Measurements from ENCODE around the gene CATSPER3.

Gene CATSPER3

DNA sequence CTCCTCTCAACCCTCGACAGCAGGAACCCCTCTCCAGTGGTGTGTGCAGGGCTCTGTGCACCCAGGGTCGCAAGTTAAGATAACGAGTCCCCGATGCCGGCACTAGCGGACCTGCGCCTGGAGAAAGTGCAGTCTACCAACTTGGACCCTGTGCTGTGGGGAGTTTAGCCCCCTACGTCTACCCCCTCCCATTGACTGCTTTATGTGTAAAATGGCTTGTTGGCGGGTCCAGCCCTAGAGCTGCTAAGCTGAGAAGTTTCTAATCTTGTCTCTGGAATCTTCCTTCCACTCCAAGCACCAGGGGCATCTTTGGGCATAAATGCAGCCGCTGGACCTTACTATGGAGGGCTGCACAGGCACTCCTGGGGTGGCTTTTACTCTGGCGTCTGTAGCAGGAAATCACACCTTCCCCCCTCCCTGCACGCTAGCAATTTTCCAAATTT is 73.5 kb downstream of the CATSPER3 start:
- no peak for DNase-seq (ENCODE audit: low read depth in 2 of 2)

DNA sequence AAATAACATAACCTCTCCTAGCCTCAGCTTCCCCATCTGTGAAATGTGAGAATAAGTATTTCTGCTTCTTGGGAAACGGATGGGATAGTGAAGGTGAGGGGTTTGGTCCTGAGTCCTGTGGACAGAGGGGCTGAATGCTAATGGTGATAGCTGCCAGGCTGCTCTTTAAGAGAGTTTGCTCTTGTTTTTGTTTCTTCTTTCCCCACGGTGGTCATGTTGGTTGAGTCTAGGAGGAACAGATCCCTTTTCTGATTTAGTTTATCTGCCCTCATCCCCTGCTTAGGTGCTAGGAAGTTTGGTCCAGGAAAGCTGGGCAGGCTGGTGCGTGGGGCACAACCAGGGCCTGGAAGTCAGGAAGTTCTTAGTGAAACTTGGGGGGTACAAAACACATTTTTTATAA is 74.0 kb downstream of the CATSPER3 start:
- DNase-seq (ENCODE audit: low read depth in 2 of 2) = no peak

DNA sequence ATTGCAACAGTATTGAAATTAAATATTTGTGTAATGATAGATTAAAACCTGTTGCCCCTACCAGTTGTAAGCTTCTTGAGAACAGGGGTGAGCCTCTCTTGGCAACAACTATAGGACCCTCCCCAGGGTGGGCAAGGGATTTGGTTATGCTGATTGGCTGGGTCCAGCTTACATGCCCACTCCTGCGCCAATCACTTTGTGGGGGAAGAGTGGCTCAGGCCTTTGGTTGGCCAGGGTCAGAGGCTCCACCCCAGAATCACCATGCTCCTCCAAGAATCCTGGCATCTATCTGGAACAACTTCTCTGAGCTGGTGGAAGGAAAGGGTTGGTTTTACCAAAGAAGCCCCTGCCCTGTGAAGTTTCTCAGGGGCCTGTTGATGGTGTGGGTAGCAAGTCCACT is 74.9 kb downstream of the CATSPER3 start:
- DNase-seq (ENCODE audit: low read depth in 2 of 2) = no peak

DNA sequence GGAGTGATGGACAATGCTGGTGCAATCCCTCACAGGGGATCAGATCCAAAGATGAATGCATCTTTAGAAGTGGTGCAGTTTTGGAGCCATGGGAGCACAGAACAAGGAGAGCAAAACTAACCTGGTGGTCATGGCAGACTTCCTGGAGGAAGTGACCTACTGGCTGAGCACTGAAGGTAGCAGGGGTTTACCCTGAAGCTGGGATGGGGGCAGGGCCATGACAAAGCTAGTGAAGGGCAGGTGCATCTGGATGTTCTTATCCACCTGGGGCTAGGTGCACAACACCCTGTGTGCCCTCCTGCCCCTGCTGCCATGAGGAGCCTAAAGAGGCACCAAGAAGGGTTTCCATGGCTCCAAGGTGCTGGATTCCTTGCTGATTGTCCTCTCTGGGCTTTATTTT is 77.8 kb downstream of the CATSPER3 start:
- DNase-seq (ENCODE audit: low read depth in 2 of 2) = no peak

DNA sequence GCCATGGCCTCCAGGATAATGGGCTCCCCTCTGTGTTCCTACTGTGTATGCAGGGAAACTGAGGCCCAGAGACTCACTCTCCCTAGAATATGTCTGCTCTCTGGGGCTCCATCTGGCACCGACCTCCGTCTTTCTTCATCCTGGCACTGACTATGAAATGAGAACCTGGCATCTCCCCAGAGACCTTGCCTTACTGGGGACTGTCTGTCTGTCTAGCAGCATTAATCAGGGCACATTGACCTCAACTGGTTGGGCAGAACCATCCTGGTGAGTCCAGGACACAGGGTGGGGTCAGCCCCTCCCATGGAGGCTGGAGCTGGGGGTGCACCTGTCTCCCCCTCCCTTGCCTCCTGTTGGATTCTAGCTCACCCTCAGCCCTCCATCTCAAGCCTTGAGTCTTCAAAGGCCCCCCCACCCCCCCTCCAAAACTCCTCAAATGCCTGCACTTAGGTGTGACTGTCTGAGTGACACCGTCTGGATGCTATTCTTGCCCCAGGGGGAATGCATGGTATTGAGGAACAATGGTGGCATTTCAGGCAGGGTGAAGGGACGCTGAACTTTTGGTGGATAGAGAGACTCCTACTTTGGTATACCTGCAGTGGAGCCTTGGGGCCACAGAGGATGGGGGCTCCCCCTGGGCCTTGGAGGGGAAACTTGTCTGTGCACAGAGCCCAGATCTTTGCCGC is 79.1 kb downstream of the CATSPER3 start:
- no peak for DNase-seq (ENCODE audit: low read depth in 2 of 2)

DNA sequence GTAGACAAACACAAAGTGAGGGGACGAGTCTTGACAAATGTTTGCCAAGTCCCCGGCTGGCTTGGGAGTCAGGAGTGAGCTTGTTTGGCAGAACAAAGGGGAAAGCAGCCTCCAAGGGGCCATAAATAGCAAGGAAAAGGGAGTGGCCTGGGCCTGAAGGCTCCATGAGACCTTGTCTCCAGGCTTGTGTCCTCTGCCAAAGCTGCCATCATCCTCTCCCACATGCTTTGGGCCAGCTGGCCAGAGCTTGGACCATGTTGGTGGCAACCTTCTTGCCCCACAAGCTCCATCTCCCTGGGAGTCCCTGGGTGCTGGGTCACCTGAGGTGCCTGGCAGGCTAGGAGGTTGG is 79.6 kb downstream of the CATSPER3 start:
- DNase-seq (ENCODE audit: low read depth in 2 of 2) = no peak

DNA sequence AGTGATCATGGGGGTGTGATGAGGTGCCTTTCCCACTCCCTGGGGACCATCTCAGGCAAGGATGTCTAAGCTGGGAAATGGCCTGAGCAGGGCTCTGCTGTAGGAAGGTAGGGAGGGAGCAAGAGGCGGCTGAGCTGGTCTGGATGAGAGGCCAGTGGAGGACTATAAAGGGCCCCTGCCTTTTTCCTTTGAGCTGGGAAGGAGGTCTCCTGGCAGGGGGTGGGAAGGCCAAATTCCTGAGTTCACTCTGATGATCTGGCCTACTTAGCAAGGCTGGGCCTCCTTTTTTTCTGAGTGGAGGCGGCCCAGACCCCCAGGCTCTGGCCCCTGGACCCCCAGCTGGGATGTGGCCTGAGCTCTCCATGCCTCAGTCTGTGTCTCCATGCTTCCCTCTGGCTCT is 80.6 kb downstream of the CATSPER3 start:
- no peak for DNase-seq (ENCODE audit: low read depth in 2 of 2)

DNA sequence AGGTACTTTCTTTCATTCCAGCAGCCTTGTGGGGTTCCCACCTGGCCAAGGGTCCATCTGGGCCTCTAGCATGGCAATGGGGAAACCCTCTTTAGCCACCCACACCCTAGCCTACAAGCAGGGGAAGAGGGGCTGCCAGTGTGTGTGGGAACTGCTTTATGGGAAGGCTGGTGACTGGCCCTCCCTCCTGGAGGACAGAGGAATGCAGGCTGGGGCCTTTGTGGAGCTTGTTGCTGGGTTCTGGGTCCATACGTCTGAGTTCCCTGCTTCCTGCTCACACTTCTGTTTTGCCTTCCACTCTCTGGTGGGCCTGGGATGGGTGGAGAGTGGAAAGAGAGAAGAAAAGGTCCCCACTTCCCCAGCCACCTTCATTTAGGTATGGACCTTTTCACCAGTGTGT is 81.2 kb downstream of the CATSPER3 start:
- no peak for DNase-seq (ENCODE audit: low read depth in 2 of 2)

DNA sequence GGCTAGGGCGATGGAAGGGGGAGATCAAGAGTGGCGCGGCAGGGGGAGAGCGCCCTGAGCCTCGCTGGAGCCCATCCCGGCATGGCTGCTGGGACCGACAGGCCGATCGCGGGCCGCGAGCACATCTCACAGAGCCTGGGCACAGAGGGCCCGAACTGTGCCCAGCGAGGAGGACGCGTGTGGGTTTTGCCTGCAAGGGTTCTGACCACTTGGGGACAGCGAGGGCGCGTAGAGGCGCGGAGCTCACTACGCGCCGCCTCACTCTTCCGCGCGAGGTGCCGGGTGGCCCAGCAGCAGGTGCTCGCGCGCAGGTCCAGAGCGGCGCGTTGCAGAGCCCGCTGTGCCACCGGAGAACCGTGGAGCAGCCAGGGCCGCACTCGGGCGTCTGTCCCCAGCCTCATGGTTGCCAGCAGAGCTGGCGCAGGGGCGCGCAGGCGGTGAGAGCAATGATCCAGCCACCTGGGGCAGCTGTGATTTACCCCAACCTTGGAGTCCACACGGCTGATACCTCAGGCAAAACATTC is 82.6 kb downstream of the CATSPER3 start:
- no peak for DNase-seq (ENCODE audit: low read depth in 2 of 2)

DNA sequence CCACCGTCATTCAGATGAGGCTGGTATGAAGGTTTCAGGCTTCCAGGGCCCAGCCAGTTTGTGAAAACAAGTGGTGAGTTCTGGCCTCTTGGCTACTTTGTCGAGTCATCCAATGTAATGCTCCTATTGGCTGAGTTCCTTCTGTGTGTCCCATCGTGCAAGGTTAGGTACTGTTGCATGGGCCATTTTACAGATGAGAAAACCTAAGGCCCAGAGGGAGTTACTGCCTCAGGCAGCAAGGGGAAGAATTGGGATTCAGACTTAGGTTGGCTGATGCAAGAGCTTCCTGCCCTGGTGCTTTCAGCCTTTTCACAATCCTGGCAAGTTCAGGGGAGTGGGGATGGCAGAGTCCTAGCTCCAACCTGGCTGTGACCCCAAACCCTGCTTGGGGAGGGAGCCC is 83.7 kb downstream of the CATSPER3 start:
- no peak for DNase-seq (ENCODE audit: low read depth in 2 of 2)

DNA sequence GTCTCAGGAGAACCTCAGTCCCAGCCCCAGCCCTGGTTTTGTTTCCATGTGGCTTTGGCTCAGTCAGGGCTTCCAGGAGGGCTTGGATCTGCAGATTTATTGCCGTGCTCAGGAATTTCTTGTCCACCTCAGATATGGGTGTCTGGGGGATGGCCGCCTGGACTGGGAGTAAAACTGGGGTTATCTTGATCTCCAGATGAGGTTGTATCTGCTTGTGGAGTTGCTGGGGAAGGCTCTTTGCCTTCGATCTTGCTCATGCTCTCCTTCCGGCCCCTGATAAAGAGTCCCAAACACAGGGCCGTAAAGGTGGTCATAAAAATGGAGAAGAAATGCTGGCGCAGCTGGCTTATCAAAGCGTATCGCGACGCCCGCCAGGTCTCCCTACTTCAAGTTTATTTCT is 84.2 kb downstream of the CATSPER3 start:
- no peak for DNase-seq (ENCODE audit: low read depth in 2 of 2)

DNA sequence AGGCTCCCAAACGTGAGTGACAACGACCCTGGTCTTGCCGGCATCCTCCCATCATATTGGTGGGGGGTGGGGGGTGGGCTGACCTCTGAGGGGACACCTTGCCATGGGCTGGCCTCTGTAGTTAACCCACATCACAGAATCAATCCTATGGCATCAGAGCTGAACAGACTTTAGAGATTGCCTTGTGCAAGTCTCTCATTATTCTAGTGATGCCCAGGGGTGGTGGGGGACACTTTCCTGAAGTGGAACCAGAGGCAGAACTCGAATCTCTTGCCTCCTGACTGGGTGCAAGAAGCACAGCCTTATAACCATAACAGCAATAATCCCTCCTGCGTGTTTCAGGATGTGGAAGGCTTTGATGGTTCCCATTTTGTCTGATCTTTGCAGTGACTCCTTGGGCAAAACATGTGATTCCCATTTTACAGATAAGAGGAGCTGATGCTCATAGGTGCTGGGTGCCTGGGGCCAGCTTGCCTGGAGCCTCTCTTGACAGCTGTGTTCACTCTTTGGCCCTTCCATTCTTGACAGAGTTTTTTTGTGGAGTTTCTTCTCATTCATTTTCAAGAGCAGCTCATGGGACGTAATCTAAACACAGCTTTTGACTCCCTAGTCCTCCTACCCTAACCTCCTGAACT is 84.9 kb downstream of the CATSPER3 start:
- DNase-seq (ENCODE audit: low read depth in 2 of 2) = no peak

DNA sequence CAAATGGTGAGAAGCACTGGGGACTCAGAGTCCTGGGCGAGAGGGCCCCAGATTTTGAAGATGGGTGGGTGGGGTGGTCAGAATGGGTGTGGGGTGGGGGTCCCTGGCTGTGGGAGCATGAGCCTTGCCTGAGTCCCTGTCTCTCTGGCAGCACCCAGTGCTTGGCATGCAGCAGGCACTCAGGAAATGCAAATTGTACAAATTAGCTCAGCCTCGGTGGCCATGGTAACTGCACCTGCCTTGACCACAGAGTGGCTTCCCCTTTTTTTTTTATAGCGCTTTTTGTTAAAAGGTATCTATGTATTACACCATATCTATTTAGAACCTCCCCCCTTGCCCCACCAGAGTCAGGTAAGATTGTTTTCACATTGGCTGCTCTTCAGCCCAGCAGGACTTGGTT is 85.6 kb downstream of the CATSPER3 start:
- no peak for DNase-seq (ENCODE audit: low read depth in 2 of 2)

DNA sequence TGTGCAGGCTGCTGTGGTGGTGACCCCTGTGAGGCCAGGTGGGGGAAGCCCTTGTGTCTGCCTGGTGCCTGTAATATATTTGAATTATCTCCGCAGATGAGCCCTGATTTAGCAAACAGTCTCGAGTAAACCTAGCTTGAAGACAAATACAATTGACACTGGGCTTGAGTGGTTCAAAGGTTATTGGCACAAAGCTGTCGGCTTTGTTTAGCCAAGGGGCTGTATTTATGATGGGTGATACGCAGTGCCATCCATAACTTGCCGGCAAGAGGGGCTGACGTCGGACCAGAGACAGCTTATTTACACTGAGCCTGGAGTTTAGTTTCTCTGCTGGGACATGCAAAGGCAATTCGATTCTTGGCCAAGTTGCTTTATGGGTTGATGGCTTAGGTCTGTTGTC is 86.3 kb downstream of the CATSPER3 start:
- no peak for DNase-seq (ENCODE audit: low read depth in 2 of 2)

DNA sequence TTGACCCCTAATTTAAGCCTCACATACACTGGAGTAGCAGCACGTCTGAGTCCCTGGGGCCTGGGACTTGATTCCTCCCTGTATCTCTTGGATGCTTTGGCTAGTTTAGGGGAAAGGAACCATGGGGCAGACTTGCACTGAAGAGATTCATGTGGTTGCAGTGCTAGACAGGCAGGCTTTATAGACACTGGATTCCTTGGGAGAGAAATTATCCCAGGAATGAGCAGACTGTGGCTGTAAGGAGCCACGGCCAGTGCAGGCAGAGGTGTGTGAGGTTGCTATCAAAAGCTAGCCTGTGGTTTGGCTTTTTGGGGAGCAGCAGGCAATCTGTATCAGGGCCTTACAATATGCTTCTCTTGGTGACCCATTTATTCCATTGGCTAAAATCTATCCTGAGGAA is 86.8 kb downstream of the CATSPER3 start:
- no peak for DNase-seq (ENCODE audit: low read depth in 2 of 2)

DNA sequence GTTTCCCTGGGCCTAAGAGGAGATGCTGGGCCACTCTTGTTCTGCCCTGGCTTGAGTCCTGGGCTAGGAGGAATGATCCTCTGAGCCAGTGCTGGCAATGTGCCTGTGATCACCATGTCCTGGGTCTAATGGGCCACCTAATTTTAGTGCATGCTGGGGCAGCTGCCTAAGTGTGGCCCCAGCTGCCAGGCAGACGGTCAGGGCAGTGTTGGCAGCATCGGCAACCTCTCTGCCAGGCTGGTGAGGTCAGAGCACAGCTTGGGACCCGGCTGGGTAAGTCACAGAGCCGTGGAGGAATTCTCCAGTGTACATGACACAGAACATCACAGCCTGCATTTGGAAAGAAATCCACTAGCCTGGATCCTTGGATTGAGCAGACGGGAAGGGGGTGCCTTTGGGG is 87.7 kb downstream of the CATSPER3 start:
- DNase-seq (ENCODE audit: low read depth in 2 of 2) = no peak

DNA sequence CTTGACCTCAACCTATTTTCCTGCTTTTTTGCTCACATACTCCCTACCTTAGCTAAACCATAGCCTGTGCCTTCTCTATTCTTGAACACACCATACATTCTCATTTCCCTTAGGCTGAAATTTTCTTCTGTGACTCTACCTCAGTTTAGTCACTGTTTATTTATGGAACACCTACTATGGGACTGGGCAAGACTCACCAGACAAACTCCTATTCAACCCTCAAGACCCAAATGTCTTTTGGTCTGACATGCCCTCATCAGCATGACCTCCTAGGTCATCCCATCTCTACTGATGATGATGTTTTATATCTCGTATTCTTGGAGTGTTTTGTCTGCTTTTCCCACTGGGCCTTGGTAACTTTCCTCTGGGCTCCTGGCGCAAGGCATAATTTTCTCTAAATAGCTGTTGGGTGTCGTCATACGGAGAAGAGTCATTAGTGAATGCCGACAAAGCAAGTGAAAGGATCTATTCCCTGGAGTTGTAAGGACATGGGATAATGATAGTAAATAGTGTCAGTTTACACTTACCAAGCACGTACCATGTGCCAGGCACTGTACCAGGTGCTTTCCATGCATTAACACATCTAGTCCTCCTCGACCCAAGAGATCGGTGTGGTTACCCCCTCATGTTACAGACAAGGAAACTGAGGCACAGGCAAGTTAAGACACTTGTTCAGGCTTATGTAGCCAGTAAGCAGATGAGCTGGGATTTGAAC is 88.8 kb downstream of the CATSPER3 start:
- no peak for DNase-seq (ENCODE audit: low read depth in 2 of 2)

DNA sequence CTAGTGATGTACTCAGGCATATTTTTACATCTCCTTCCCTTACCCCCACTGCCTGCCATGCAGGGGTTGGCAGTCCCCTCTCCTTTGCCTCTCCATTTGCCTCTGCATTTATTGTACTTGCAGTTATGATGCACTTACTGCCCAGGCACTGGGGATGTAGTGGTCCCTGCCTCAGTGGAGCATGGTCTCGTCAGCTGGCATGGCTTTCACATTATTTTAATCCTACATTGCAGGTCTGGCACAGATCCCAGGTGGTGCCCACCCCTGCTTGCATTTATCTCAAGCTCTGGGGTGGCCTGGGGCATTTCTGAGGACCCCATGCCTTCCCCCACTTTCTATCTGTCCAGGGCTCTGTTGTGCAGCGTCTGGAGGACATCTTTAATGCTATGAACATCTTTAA is 89.5 kb downstream of the CATSPER3 start:
- no peak for DNase-seq (ENCODE audit: low read depth in 2 of 2)

DNA sequence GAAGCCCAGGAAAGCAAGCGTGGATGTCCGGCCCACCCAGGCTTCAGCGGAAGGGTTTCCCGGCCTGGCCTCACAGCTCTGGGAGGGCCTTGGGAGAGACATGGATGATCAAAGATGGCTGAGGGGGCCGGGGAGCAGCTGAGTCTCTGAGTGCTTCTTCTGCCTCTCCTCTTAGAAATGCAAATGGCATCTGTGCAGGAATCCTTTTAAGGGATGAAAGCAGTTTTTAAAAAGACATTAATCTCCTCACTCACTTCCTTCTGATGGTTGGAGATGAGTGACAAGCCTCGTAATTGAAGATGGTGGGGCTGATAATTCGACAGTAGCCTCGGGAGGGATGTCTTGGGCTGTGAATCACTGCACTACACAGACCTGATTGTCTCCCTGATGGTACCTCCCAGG is 90.6 kb downstream of the CATSPER3 start:
- no peak for DNase-seq (ENCODE audit: low read depth in 2 of 2)

DNA sequence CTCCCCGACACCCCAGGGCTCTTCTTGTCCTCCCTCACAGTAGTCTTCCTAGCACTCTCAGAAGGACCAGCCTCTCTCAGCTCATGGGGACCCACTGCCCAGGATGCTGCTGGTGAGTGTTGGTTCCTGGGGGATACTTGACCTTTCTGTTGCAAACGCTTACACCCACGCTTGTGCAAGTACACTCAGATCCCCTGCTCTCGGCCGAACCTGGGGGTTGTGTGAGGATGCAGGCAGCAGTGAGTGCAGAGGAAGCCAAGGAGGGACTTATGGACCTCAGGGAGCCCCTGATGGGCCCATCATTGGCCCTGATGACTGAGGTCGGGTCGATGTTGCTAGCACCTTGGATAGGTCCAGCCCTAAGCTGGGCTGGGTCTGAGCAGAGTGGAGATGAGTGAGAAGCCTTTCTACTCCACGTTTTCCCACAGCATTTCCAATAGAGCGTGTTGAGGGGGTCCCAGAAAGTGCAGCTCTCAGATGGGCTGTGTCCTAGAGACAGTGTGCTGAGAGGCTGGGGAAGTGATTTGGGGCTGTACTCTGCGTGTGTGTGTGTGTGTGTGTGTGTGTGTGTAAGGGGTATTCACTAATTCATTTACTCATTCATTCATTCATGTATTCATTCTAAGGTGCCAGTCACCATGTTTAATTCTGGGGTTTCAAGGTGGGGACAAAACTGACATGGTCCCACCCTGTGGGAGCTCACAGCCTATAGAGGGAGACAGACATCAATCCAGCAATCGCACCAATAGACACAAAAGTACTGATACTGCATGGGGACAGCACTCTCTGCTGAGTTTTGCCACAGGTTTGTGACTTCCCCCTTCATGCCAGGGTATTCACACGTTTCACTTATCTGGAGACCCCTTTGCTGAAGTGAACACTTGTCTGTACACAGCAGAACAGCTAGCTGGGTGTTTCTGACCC is 91.6 kb downstream of the CATSPER3 start:
- DNase-seq (ENCODE audit: low read depth in 2 of 2) = no peak

DNA sequence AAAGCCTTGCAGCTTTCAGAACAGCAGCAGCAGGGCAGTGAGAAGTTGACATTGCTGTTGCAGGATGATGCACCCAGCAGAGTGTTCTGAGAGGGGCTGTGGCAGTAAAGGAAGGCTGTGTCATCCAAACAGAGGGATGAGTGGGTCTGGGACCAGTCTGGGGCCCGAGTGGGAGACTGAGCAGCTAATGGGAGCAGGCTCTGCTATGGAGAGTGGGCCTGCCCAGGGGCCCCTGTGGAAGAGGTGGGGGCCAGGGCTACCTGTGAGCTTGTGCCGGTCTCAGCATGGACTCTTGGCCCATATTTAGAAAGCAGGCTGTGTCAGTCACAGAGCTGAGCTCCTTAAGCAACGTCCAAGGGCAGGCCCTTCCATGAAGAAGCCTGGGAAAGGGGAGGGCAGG is 92.3 kb downstream of the CATSPER3 start:
- DNase-seq (ENCODE audit: low read depth in 2 of 2) = no peak

DNA sequence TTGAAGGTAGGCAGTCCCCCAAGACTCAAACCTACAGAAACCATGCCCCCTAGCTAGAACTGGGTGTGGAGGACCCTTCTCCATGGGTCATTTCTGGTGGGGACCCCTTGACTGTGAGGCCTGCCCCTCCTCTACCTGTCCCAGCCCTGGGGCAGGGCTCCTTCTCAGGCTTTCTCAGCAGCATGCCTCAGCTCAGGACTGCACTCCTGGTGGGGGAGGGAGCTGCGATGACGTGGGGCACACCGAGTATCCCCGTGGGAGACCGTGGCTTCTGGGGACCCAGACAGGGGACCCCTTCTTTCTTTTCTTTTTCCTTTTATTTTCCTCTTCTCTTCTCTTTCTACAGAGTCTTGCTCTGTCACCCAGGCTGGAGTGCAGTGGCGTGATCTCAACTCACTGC is 93.3 kb downstream of the CATSPER3 start:
- no peak for DNase-seq (ENCODE audit: low read depth in 2 of 2)
